NOMO-1 treated with dmso at 0.1 percent for 144 hours (cell line): Measurements from ENCODE around the gene C21orf58.
"Not testable (repeated sequence)": the region's sequence is repeated elsewhere in the genome, so short reads cannot be mapped to it uniquely, and the experiment has no call there.

Experiments
- DNase-seq: peaks from one replicate; lab custom pipeline; 2025; ENCODE audit not compliant: unreplicated experiment; lab: John Stamatoyannopoulos, UW

C21orf58 gene

GRCh38 chr21:46323710-46324389, at the start of gene C21orf58, which contains the start of gene PCNT:
C21orf58 (minus strand) TSS chr21:46323870; CDS start chr21:46322738, 1,132 bp downstream.
PCNT (plus strand) TSS chr21:46324156; CDS start chr21:46324229, 73 bp downstream.
- DNase-seq, result peak; percentile 96

GRCh38 chr21:46372947-46373346, 49.3 kb upstream of the C21orf58 start:
- not testable (repeated sequence) for DNase-seq

GRCh38 chr21:46372014-46372485, 48.4 kb upstream of the C21orf58 start:
- DNase-seq, result no peak

- no peak for DNase-seq
Observed at GRCh38 chr21:46371204-46372013, 47.7 kb upstream of the C21orf58 start.

GRCh38 chr21:46369520-46370235, 46.0 kb upstream of the C21orf58 start:
- no peak for DNase-seq

- no peak for DNase-seq
Observed at GRCh38 chr21:46368533-46369285, 45.0 kb upstream of the C21orf58 start.

- DNase-seq, result no peak
Observed at GRCh38 chr21:46366966-46367365, 43.3 kb upstream of the C21orf58 start.

GRCh38 chr21:46366561-46366960, 42.9 kb upstream of the C21orf58 start:
- DNase-seq, result no peak

GRCh38 chr21:46366091-46366490, 42.4 kb upstream of the C21orf58 start:
- DNase-seq, result no peak

GRCh38 chr21:46363698-46364097, 40.0 kb upstream of the C21orf58 start:
- DNase-seq, result no peak

- DNase-seq, result no peak
Observed at GRCh38 chr21:46362946-46363345, 39.3 kb upstream of the C21orf58 start.

- no peak for DNase-seq
Observed at GRCh38 chr21:46361935-46362334, 38.3 kb upstream of the C21orf58 start.

GRCh38 chr21:46361176-46361575, 37.5 kb upstream of the C21orf58 start:
- DNase-seq, result no peak

GRCh38 chr21:46357684-46358425, 34.2 kb upstream of the C21orf58 start:
- no peak for DNase-seq

- DNase-seq, result no peak
Observed at GRCh38 chr21:46357335-46357604, 33.6 kb upstream of the C21orf58 start.

- DNase-seq, result no peak
Observed at GRCh38 chr21:46356494-46357334, 33.0 kb upstream of the C21orf58 start.

- no peak for DNase-seq
Observed at GRCh38 chr21:46356005-46356338, 32.3 kb upstream of the C21orf58 start.

- DNase-seq, result no peak
Observed at GRCh38 chr21:46355161-46356004, 31.7 kb upstream of the C21orf58 start.

- no peak for DNase-seq
Observed at GRCh38 chr21:46354518-46354917, 30.8 kb upstream of the C21orf58 start.
